GM23338 (cell line): ENCODE results near the gene RAB4A. TPM values are rescaled to one million over a fixed set of nuclear protein-coding genes. Genes with fewer than 3 reads are reported as not detected.

Experiments
- ATAC-seq: fragments of 200-7000 bp; cut with Tn5 transposase; 3 replicates; pipeline ENCODE4 v1.9.1; 2020
- DNase-seq: peaks from one replicate; pipeline ENCODE4 v3.0.0-alpha.2; 2015; ENCODE audit warnings: low spot score
- H2AFZ ChIP-seq: fragments of 200-600 bp; sonication (generic); 2 replicates; pipeline ENCODE4 v1.8.0; 2016; ENCODE audit warnings: antibody characterized with exemption, mild to moderate bottlenecking, moderate library complexity
- H3F3A ChIP-seq: fragments of 200-600 bp; sonication (generic); replicated peaks from 2 replicates; pipeline ENCODE4 v1.8.0; 2017; ENCODE audit warnings: antibody characterized with exemption, mixed run types, low read depth
- H3K27ac ChIP-seq: fragments of 200-600 bp; sonication (generic); 2 replicates; pipeline ENCODE4 v1.6.1; 2016; ENCODE audit warnings: low read depth
- H3K27me3 ChIP-seq: fragments of 200-600 bp; sonication (generic); 2 replicates; pipeline ENCODE4 v1.8.0; 2016; ENCODE audit warnings: mild to moderate bottlenecking, mixed run types, moderate library complexity; ENCODE audit not compliant: insufficient read depth
- H3K36me3 ChIP-seq: fragments of 200-600 bp; sonication (generic); 2 replicates; pipeline ENCODE4 v1.8.0; 2016; ENCODE audit warnings: mild to moderate bottlenecking; ENCODE audit not compliant: insufficient read depth
- H3K4me1 ChIP-seq: fragments of 200-600 bp; sonication (generic); 2 replicates; pipeline ENCODE4 v1.8.0; 2016; ENCODE audit warnings: mild to moderate bottlenecking, moderate library complexity; ENCODE audit not compliant: insufficient read depth
- H3K4me2 ChIP-seq: fragments of 200-600 bp; sonication (generic); 2 replicates; pipeline ENCODE4 v1.7.1; 2017; ENCODE audit warnings: mixed run types
- H3K4me3 ChIP-seq: fragments of 200-600 bp; sonication (generic); 2 replicates; pipeline ENCODE4 v1.6.1; 2016; ENCODE audit warnings: mixed run types
- H3K79me2 ChIP-seq: fragments of 200-600 bp; sonication (generic); replicated peaks from 2 replicates; pipeline ENCODE4 v1.8.0; 2017; ENCODE audit warnings: mild to moderate bottlenecking; ENCODE audit not compliant: insufficient read depth
- H3K9me2 ChIP-seq: fragments of 200-600 bp; sonication (generic); 2 replicates; pipeline ENCODE4 v1.8.0; 2017; ENCODE audit not compliant: insufficient read depth
- H4K20me1 ChIP-seq: fragments of 200-600 bp; sonication (generic); replicated peaks from 2 replicates; pipeline ENCODE4 v1.8.0; 2017; ENCODE audit warnings: mild to moderate bottlenecking; ENCODE audit not compliant: insufficient read depth
- H3K27ac Mint-ChIP-seq: 2 replicates; pipeline ENCODE4 v1.8.0; 2020; ENCODE audit warnings: inconsistent platforms, mild to moderate bottlenecking, moderate library complexity, mixed read lengths
- H3K27me3 Mint-ChIP-seq: 3 replicates; pipeline ENCODE4 v1.8.0; 2022; ENCODE audit warnings: low read depth, mild to moderate bottlenecking, moderate library complexity, mixed read lengths, inconsistent platforms; ENCODE audit not compliant: insufficient read depth, poor library complexity
- H3K36me3 Mint-ChIP-seq: 3 replicates; pipeline ENCODE4 v1.8.0; 2021; ENCODE audit warnings: low read depth, mild to moderate bottlenecking, inconsistent platforms, moderate library complexity, mixed read lengths
- H3K4me1 Mint-ChIP-seq: 3 replicates; pipeline ENCODE4 v1.8.0; 2020; ENCODE audit warnings: mild to moderate bottlenecking, inconsistent platforms, mixed read lengths
- H3K4me3 Mint-ChIP-seq: 3 replicates; pipeline ENCODE4 v1.8.0; 2021; ENCODE audit warnings: moderate library complexity, mild to moderate bottlenecking, inconsistent platforms, mixed read lengths
- H3K9me3 Mint-ChIP-seq: 3 replicates; pipeline ENCODE4 v1.8.0; 2020; ENCODE audit warnings: moderate library complexity, mild to moderate bottlenecking, inconsistent platforms, mixed read lengths
- CREB1 ChIP-seq: fragments of 250-450 bp; sonication (Bioruptor Pico); IDR thresholded peaks from 2 replicates; pipeline ENCODE4 v1.5.0; 2020; ENCODE audit warnings: low read depth, mild to moderate bottlenecking, moderate library complexity
- CTCF ChIP-seq, 2 experiments: fragments of 200-600 bp in 1 of 2; sonication (generic) in 1 of 2; conservative IDR thresholded peaks; 2 replicates each; pipeline versions ENCODE4 v1.5.1 to v1.6.1; 2016 to 2017; ENCODE audit warnings: antibody characterized with exemption in 2 of 2, low read depth in 2 of 2, mild to moderate bottlenecking in 2 of 2, moderate library complexity in 1 of 2
- ETS1 ChIP-seq: IDR thresholded peaks from 2 replicates; pipeline ENCODE4 v1.6.1; 2016; ENCODE audit warnings: antibody characterized with exemption
- EZH2 ChIP-seq: fragments of 200-600 bp; sonication (generic); IDR thresholded peaks from one replicate; pipeline ENCODE4 v1.8.0; 2017; ENCODE audit warnings: antibody characterized with exemption, mild to moderate bottlenecking, low read depth; ENCODE audit not compliant: unreplicated experiment
- EZH2phosphoT487 ChIP-seq: fragments of 200-600 bp; sonication (generic); IDR thresholded peaks from one replicate; pipeline ENCODE4 v1.8.1; 2018; ENCODE audit warnings: antibody characterized with exemption; ENCODE audit not compliant: unreplicated experiment
- JUNB ChIP-seq: IDR thresholded peaks from one replicate; pipeline ENCODE4 v1.6.1; 2016; ENCODE audit warnings: antibody characterized with exemption; ENCODE audit not compliant: unreplicated experiment
- NANOG ChIP-seq: IDR thresholded peaks from 2 replicates; pipeline ENCODE4 v1.6.1; 2016; ENCODE audit warnings: antibody characterized with exemption, borderline replicate concordance
- ZNF331 ChIP-seq: fragments of 250-450 bp; sonication (Bioruptor Pico); IDR thresholded peaks from 2 replicates; pipeline ENCODE4 v1.5.0; 2020; ENCODE audit warnings: low read depth, mild to moderate bottlenecking, moderate library complexity
- ZNF462 ChIP-seq: fragments of 250-450 bp; sonication (Bioruptor Pico); IDR thresholded peaks from 2 replicates; pipeline ENCODE4 v1.5.0; 2020; ENCODE audit warnings: mild to moderate bottlenecking, moderate library complexity
- polyA plus RNA-seq: library from polyadenylated mRNA; unstranded; fragments of >200 nt; fragmentation: Nextera tagmentation; extraction: Ambion mirVana; gene quantifications from 2 replicates; pipeline ENCODE4 v1.2.1, GENCODE V29; 2016
- total RNA-seq: library from RNA; depleted of rRNA; stranded (reverse); fragments of >200 nt; shearing (Covaris generic); gene quantifications from 2 replicates; pipeline ENCODE4 v1.2.3, GENCODE V29; 2014

RAB4A gene
- total and polyA plus RNA-seq, 2 experiments from 2014 or later: 37.5 to 50.8 TPM

GRCh38 chr1:229241390-229241789 lies 29.5 kb upstream of the RAB4A start:
- Histone ChIP-seq H3K4me1 (peaks cover 20% of the 10 kb centered on the region), H3K79me2 (no peaks in the 10 kb centered on the region), H3K27me3 (no peaks in the 10 kb centered on the region), H3K9me2 (peaks cover 3% of the 10 kb centered on the region; the same call in 1 of the 2 replicates), H2AFZ (no peak overlapping the region), H4K20me1 (no peaks in the 10 kb centered on the region), H3K4me2 (no peak overlapping the region), H3K27ac (no peak overlapping the region), H3K4me3 (no peak overlapping the region), H3K36me3 (0 out of 2 replicates have a peak, but pooled peaks cover 3% of the 10 kb centered on the region), H3F3A (no peaks in the 10 kb centered on the region)
- Mint-ChIP-seq H3K4me1 (peaks cover 10% of the 10 kb centered on the region; the same call in 2 of the 3 replicates), H3K27me3 (no peaks in the 10 kb centered on the region), H3K27ac (no peak overlapping the region), H3K36me3 (peaks cover 14% of the 10 kb centered on the region; the same call in 2 of the 3 replicates), H3K9me3 (peaks cover 20% of the 10 kb centered on the region), H3K4me3 (no peak overlapping the region)
- DNase-seq: no peak
- TF ChIP-seq ZNF331 (CRISPR knock-in tag): no peak
- TF ChIP-seq EZH2phosphoT487: no peak
- ATAC-seq: no peak

GRCh38 chr1:229243638-229244037 lies 27.3 kb upstream of the RAB4A start:
- Mint-ChIP-seq H3K4me1 (peaks cover under 1% of the 10 kb centered on the region), H3K9me3 (peaks cover 20% of the 10 kb centered on the region), H3K27me3 (no peaks in the 10 kb centered on the region), H3K4me3 (no peak overlapping the region), H3K27ac (no peak overlapping the region), H3K36me3 (peaks cover 14% of the 10 kb centered on the region; the same call in 2 of the 3 replicates)
- Histone ChIP-seq H3K4me1 (peaks cover 3% of the 10 kb centered on the region), H3K27me3 (no peaks in the 10 kb centered on the region), H3K4me3 (no peak overlapping the region), H4K20me1 (no peaks in the 10 kb centered on the region), H3K27ac (no peak overlapping the region), H3K36me3 (0 out of 2 replicates have a peak, but pooled peaks cover 3% of the 10 kb centered on the region), H2AFZ (no peak overlapping the region), H3F3A (no peaks in the 10 kb centered on the region), H3K4me2 (no peak overlapping the region), H3K79me2 (no peaks in the 10 kb centered on the region), H3K9me2 (peaks cover 3% of the 10 kb centered on the region; the same call in 1 of the 2 replicates)
- no peak for DNase-seq
- no peak for ATAC-seq
- TF ChIP-seq CREB1 (CRISPR knock-in tag): no peak
- TF ChIP-seq CTCF (conservative IDR thresholded peaks at IDR 0.05; ENCODE audit: low read depth in 2 of 2): no peak
- TF ChIP-seq ZNF331 (CRISPR knock-in tag): no peak
- TF ChIP-seq EZH2: no peak
- no peak for TF ChIP-seq JUNB
- no peak for TF ChIP-seq NANOG
- no peak for TF ChIP-seq ETS1
- TF ChIP-seq ZNF462 (CRISPR knock-in tag): no peak
- no peak for TF ChIP-seq EZH2phosphoT487
